HG03442 (cell line): ENCODE measurements around the gene ACOXL.

Experiments
- ATAC-seq: cut with Tn5 transposase; IDR thresholded peaks from one replicate; pipeline ENCODE4 v1.9.1; 2021; ENCODE audit warnings: mild to moderate bottlenecking, moderate library complexity; ENCODE audit not compliant: unreplicated experiment

Gene ACOXL

DNA sequence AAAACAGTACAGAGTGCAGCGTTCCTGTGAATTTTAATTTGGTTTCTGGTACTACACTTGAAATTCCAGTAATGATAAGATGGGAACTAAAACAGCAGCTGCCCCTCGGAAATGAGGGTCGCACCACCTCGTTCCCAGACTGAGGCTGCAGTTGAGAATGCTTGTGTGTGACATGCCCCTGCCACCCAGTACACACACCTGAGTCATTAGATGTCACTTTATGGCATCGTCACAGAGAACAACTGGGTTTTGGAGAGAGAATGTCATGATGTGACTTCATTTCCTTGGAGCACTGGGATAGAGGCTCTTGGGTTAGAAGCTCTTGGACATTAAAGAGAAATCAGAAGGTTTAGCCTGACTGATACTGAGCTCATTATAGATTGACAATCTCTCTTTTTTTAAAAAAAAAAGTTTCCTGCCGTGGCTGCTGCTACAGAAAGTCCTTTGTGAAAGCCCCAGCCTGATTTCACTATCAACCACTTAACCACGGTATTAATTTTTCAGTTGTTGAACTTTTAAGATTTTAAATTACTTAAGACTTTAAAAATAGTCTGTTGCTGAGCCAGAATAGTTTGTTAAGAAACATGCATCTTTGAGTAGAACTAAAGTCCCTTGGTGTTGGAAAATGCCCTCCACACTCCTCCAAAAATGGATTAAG lies 412.9 kb downstream of the ACOXL start:
- no peak for ATAC-seq

DNA sequence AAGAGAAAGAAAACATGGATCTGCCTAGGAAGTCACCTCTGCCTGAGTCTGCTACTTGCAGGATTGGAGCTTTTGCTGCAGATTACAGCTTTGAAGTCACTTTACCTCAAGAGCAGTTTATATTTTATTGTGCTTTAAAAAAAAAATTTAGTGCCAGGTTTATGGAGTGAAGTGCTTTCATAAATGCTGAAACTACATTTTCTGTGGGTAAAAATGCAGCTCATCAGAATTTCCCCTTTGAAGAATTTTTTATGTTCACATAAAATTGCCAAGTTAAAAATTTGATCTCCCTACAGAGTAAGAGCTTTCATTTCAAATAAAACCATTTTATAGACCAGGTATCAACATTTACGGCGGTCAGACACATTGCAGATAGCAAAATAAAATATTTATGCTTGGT lies 413.6 kb downstream of the ACOXL start:
- ATAC-seq: no peak

DNA sequence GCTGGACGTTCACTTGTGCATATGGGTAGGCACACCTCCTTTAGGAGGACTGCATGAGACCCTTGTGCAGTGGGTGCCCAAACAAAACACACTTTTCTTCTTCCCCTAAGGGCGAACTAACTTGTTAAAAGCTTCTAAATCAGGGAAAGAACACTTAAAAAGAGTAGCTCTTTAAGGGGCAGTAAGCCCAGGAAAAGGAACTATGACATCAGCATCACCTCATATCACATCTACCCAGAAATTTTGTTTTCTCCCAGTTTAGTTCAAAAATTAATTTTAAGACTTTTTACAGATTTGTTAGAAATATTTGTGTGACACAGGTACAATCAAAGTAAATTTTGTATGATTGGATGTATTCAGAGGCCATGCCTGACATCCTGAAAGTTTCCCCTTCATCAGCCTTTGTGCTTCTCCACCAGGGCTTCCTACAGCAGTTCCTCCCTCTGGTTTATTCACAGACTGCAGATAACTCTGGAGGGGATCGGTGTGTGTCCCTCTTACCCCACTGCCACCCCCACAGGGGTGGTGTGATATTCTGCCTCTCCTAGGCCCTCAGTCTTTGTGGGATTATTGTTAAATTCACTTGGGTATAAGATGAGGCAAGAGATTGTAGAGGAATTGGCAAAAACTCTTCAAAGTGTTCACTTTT lies 416.0 kb downstream of the ACOXL start:
- ATAC-seq: no peak

- ATAC-seq: no peak
Measured at GRCh38 chr2:111148925-111149324, 416.6 kb downstream of the ACOXL start.

DNA sequence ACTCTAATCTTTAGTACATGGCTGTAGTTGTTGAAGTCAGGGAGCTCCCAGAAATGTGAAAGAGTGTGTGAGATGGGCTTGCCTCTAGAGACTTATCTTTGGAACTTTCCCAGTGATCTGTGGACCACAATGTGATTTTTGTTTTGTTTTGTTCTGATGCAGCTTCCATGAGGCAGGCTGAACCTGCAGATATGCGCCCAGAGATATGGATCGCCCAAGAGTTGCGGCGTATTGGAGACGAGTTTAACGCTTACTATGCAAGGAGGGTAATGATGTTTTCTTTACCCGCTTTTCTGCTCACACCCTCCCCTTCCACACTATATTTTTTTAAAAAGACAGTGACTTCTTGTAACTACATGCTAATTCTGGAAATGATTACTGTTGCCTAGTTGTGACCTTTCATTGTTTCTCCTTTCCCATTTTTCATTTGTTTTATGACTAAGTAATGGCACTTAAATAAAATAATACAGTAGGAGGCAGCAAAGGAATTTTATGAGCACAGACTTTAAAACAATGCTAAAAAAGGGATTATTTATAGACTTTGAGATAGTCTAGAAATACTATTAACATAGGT lies 417.6 kb downstream of the ACOXL start:
- no peak for ATAC-seq

- ATAC-seq: no peak
Measured at GRCh38 chr2:111154758-111155157, 422.4 kb downstream of the ACOXL start.

- no peak for ATAC-seq
Measured at GRCh38 chr2:111155610-111156009, 423.2 kb downstream of the ACOXL start.

GRCh38 chr2:111156529-111156928 lies 424.2 kb downstream of the ACOXL start:
- ATAC-seq: no peak

DNA sequence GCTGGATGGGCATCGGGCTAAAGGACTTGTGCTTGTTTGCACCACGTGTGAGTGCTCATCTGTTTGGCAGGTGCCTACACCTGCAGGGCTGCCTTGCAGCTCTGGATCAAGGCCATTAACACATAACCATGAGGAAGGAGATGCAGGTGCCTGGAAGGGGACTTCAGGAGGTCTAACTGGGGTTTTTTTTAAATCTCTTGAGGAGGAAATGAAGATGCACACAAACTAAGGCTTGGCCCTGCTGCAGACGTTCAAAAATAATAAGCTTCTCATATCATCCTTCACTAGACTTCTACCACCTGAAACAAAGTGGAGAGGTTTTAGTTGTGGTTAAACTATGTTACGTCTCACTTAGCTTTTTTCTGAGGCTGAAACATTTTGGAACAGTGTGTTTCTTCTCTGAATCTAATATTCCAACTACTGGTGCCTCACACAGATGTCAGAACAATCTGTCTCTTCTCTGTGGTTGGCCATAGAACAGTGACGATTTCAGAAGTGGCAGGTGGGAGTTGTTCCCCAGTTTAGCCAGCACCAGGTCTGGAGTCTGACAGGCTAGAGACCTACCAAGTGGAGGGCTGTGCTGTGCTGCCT lies 424.8 kb downstream of the ACOXL start:
- ATAC-seq: peak; percentile 43

DNA sequence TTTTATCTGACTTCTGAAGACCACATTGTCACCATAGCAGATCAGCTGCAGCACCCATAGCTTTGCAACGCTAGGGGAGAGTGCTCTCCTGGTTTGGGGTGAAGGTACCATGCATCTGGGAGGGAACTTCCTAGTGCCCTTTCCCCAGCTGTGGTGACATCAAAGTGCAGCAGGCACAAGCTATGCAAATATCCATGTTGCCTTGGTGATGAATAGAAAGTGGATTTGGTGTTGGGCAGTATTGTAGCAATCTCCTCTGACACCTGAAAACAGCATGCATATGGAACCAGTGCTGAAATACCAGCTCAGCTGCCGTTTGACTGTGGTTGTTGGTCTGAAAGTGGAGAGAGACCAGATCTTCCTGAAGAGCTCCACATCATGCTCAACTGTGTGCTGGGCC lies 425.4 kb downstream of the ACOXL start:
- peak; percentile 50 for ATAC-seq

DNA sequence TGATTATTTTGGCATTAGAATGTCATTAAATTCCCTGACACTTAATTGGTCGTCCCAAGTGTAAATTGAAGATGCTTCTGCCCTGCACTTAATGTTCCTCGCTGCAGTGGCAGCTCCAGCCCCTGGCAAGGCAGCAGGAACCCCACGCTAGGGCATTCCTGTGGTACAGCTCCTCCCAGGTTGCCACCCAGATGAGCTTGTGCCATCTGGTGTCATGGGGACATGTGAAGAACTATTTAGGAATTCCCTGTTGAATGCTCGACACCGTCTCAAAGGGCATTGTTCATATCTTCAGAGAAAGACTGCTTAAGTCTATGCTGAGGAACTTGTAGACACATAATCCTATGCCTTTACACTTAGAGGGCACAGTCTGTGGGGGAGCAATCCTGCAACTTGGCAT lies 427.3 kb downstream of the ACOXL start:
- ATAC-seq: no peak

DNA sequence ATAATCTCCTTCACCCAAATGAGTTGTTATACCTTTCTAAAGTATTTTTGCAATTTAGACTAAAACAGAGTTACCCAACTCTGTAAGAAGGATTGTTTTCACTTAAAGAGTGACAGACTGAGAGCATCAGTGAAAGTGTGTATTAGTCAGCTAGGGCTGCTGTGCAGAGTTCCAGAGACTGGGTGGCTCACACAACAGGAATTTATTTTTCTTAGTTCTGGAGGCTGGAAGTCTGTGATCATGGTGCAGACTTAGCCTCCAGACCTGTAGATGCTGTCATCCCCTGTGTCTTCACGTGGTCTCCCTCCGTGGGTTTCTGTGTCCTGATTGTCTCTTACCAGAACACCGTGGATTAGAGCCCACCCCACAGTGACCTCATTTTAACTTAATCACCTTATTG lies 428.4 kb downstream of the ACOXL start:
- ATAC-seq: no peak

DNA sequence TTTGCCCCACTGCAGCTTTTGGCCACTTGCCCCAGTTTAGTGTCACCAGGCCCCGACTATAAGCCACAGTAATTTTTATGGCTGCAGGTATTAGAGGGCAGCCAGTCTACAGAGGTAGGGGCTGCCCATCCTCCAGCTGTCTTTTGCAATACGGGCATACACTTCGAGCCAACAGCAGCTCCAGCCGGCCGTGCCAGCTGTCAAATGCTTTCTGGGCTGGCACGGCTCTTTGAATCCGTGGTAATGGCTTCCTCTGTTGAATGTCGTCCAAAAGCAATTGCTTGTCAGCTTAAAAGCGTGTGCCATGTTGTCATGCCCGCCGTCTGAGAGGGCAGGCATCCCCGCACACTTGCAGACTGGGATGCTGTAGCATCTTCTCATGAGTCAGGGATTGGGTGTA lies 429.6 kb downstream of the ACOXL start:
- no peak for ATAC-seq

DNA sequence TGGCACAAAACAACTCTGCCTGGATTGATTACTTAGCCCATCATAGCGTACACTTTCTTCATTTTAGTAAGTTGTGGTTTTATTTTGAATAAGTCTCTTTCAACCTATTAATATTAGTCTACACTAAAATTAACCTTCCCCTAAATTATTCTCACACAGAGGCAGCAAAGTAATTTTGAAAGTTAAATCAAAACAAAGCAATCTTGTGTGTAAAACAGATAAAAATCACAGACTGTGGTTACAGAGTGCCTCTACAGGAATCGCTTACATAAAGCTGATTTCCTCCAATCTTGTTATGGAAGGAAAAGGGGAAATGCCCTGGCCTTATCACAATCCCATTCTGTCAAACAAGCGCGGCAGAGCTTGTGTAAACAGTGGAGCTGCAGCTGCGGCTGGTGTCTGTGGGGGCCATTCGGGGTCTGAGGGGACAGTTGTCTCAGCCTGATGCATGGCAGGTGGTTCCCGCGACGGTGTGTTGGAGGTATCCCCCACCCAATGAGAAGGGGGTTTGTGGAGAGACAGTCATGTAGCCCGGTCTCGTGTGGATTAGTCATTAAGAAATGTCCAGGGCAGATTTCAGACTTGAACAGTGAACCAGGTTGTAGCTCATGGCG lies 430.5 kb downstream of the ACOXL start:
- ATAC-seq: no peak

- ATAC-seq: no peak
Measured at GRCh38 chr2:111164078-111164477, 431.7 kb downstream of the ACOXL start.

- ATAC-seq: no peak
Measured at GRCh38 chr2:111165084-111165483, 432.7 kb downstream of the ACOXL start.

DNA sequence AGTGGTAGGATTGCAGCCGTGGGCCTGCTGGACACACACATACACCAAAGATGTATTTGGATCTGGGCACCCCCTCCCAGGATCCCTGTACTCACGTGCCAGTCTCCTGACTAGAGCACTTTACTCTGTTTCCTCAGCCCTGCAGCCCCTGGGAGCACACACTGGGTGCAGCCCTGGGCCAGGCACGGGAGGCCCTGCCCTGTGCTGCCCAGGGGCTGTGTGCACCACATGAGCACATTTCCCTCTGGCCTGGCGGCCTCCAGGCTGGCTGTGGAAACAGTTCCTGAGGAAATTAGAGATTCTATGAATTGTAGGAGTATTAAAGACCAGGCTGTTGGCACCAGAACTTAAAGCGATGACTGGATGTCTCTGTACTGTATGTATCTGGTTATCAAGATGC lies 433.7 kb downstream of the ACOXL start:
- no peak for ATAC-seq

DNA sequence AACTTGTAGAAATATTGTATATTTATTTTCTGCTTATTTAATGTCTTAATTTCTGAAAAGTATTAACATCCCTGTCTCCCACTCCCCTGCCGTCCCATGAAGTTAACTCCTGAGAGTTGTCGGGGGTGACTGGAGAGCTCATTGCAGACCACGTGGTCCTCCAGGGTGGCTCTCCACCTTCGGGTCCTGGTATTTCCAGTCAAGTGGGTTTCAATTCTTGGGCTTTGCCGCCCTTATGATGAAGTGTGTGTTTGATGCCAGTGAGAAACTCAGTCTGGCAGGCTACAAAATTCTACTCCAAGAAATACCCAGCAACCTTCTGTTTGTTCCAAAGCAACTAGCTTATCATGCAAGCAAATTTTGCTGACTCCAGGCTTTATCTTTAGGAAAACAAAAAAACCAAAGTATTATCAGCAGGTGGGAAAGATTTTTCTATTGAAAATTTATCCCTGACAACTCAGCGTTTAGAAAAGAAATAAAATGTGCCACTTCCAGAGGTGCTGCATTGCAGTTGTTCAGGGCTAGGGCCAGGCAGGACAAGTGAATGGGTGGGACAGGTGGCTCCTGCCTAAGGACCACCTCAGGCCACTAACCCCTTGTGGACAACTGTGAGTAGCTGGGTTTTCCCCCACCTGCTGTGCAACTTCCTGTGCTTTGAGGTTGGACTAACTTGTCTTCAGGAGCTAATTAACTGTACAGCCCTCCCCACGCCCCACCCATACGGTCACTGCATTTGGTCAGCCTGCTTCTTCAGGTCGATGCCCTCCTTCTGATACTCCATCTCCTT lies 434.9 kb downstream of the ACOXL start:
- ATAC-seq: no peak

GRCh38 chr2:111167863-111168162 lies 435.4 kb downstream of the ACOXL start:
- ATAC-seq: no peak
